Body of pancreas (tissue), 4 donors: ENCODE measurements around the gene TSPAN14. TPM values are rescaled to one million over a fixed set of nuclear protein-coding genes. Genes with fewer than 3 reads are reported as not detected.

Experiments
- ATAC-seq: fragments of 150-250 bp; one replicate; pipeline ENCODE4 v1.9.1; 2016
- DNase-seq, 4 donors: peaks; one replicate each; pipeline ENCODE4 v3.0.0-alpha.2; 2019
- H3K27ac ChIP-seq, 4 donors: fragments of 200-600 bp; sonication (generic); 1 replicate in 3 of 4; 2 replicates in 1 of 4; pipeline versions ENCODE4 v1.5.1 to v1.6.1; 2016 to 2019; ENCODE audit warnings: mild to moderate bottlenecking in 1 of 4, mixed read lengths in 1 of 4, moderate library complexity in 1 of 4
- H3K27me3 ChIP-seq, 2 donors: fragments of 200-600 bp; sonication (generic); one replicate each; pipeline ENCODE4 v1.6.0; 2016; ENCODE audit warnings: mild to moderate bottlenecking in 1 of 2
- H3K36me3 ChIP-seq, 2 donors: fragments of 200-600 bp; sonication (generic); replicated peaks in 1 of 2; 2 replicates each; pipeline ENCODE4 v1.5.1; 2016; ENCODE audit warnings: low read depth in 2 of 2; ENCODE audit not compliant: insufficient read depth in 1 of 2
- H3K4me1 ChIP-seq: fragments of 200-600 bp; sonication (generic); one replicate; pipeline ENCODE4 v1.6.0; 2016
- H3K4me3 ChIP-seq, 2 donors: fragments of 200-600 bp; sonication (generic); 1 replicate in 1 of 2; 2 replicates in 1 of 2; pipeline ENCODE4 v1.5.1; 2016 to 2019
- H3K9me3 ChIP-seq, 3 donors: fragments of 200-600 bp; sonication (generic); 1 replicate in 2 of 3; 2 replicates in 1 of 3; pipeline ENCODE4 v1.5.1; 2016
- POLR2A ChIP-seq, 3 donors: fragments of 450-650 bp; IDR thresholded peaks; one replicate each; pipeline ENCODE4 v1.6.1; 2016; ENCODE audit warnings: antibody characterized with exemption in 3 of 3, mild to moderate bottlenecking in 2 of 3
- WGBS, 2 donors: methylation state at CpG; one replicate each; pipeline ENCODE4 v1.1.5; 2017; 5-methylcytosine and 5-hydroxymethylcytosine counted together
- intact Hi-C: fragments of 100-400 bp; cut with DNase I; formaldehyde crosslinking; loops from one replicate; pipeline ENCODE4 v1.15.1; 2023
- total RNA-seq, 2 donors: library from RNA; depleted of rRNA; stranded (reverse); fragments of >200 nt; gene quantifications; one replicate each; pipeline ENCODE4 v1.1.0, GENCODE V29; 2016
- TF ChIP-seq, protein P1 (sequence below), 7 experiments: fragments of 450-650 bp in 4 of 7; fragments of 200-600 bp in 3 of 7; sonication (generic) in 3 of 7; IDR thresholded peaks; one replicate each; pipeline ENCODE4 v1.5.1; 2016 to 2019; ENCODE audit warnings: antibody characterized with exemption in 7 of 7

Gene TSPAN14
- total RNA-seq, 2 donors from 2014 or later = 22.3 to 63.0 TPM

GRCh38 chr10:80442879-80443278, 11.2 kb upstream of the TSPAN14 start:
- WGBS, 2 donors = 73 to 81% methylated on average over 3 of the region's 3 CpGs
- intact Hi-C loops = no loop called here
- no peaks in the 10 kb centered on the region for H3K9me3 ChIP-seq
- H3K4me1 ChIP-seq = no peaks in the 10 kb centered on the region
- H3K27ac ChIP-seq = no peak overlapping the region
- H3K27me3 ChIP-seq = no peaks in the 10 kb centered on the region
- H3K36me3 ChIP-seq = no peaks in the 10 kb centered on the region
- H3K4me3 ChIP-seq = no peak overlapping the region
- TF ChIP-seq, protein P1, sequence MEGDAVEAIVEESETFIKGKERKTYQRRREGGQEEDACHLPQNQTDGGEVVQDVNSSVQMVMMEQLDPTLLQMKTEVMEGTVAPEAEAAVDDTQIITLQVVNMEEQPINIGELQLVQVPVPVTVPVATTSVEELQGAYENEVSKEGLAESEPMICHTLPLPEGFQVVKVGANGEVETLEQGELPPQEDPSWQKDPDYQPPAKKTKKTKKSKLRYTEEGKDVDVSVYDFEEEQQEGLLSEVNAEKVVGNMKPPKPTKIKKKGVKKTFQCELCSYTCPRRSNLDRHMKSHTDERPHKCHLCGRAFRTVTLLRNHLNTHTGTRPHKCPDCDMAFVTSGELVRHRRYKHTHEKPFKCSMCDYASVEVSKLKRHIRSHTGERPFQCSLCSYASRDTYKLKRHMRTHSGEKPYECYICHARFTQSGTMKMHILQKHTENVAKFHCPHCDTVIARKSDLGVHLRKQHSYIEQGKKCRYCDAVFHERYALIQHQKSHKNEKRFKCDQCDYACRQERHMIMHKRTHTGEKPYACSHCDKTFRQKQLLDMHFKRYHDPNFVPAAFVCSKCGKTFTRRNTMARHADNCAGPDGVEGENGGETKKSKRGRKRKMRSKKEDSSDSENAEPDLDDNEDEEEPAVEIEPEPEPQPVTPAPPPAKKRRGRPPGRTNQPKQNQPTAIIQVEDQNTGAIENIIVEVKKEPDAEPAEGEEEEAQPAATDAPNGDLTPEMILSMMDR (IDR thresholded peaks at IDR 0.05) = no peak
- TF ChIP-seq POLR2A (IDR thresholded peaks at IDR 0.05) = no peak
- DNase-seq = no peak
- ATAC-seq = no peak

DNA sequence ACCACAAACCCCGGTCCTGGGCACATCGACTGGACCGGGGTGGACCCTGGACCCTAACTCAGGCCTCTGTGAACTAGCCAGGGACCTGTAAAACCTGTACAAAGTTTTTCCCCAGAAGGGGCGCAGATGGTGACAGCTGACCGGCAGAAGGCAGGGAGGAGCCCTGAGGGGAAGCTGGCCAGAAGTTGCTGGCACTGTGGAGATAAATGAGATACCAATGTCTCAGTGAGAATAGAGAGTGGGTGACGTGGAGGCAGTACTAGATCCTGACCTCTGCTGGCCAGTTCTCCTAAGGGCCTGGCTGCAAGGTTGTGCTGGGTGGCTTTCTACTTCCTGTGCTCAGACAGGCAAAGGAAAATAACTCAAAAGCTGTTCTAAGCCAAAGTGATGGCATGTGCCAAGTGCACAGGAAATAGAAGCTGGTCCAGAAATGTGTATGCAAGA, 10.6 kb upstream of the TSPAN14 start:
- Histone ChIP-seq H3K27ac (no peak overlapping the region), H3K4me1 (no peaks in the 10 kb centered on the region), H3K9me3 (no peaks in the 10 kb centered on the region), H3K4me3 (no peak overlapping the region), H3K36me3 (no peaks in the 10 kb centered on the region), H3K27me3 (no peaks in the 10 kb centered on the region)
- intact Hi-C loops = no loop called here
- ATAC-seq (peak; percentile 48), DNase-seq (peak in 2 of 4 donors; percentile 17 to 60)
- TF ChIP-seq, protein P1 (IDR thresholded peaks at IDR 0.05) = peak in 5 of 7 experiments; percentile 8 to 48 (median 24)
- TF ChIP-seq POLR2A (IDR thresholded peaks at IDR 0.05) = no peak
- 28 to 45% methylated on average over 3 to 6 of the region's 6 CpGs for WGBS, 2 donors

DNA sequence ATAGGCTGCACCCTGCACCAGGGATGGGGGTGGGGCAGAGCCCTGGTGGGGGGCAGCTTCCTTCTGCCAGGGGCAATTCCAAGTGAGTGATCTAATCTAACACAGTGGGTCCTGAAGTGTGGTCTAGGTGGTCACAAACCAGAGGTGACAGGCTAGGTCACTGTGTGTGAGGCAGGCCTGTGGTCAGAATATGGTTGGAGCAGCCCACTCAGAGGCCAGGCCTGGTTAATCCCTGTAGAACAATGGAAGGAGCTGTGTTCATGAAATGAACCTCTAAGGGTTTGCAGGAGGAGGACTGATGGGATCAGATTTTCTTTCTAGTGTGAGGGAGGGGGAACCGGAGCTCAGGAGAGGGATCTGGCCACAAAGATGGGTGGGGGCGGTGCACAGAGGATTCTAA, 10.0 kb upstream of the TSPAN14 start:
- no peaks in the 10 kb centered on the region for H3K36me3 ChIP-seq
- no peak for ATAC-seq

GRCh38 chr10:80444646-80445319, 9.3 kb upstream of the TSPAN14 start:
- no peaks in the 10 kb centered on the region for H3K36me3 ChIP-seq
- 16 to 20% methylated on average over 11 of the region's 11 CpGs for WGBS, 2 donors
- H3K27ac ChIP-seq = no peak overlapping the region
- intact Hi-C loops = no loop called here
- no peaks in the 10 kb centered on the region for H3K9me3 ChIP-seq
- H3K27me3 ChIP-seq = no peaks in the 10 kb centered on the region
- ATAC-seq (peak; percentile 96), DNase-seq (peak; percentile 68 to 74 (median 71))
- TF ChIP-seq POLR2A (IDR thresholded peaks at IDR 0.05) = no peak
- TF ChIP-seq, protein P1 (IDR thresholded peaks at IDR 0.05) = peak; percentile 53 to 98 (median 82)
- no peaks in the 10 kb centered on the region for H3K4me1 ChIP-seq
- H3K4me3 ChIP-seq = no peak overlapping the region

More for the DNA sequence above, 10.0 kb upstream of the TSPAN14 start:
- H3K27ac ChIP-seq = no peak overlapping the region
- H3K9me3 ChIP-seq = no peaks in the 10 kb centered on the region
- no peaks in the 10 kb centered on the region for H3K27me3 ChIP-seq
- TF ChIP-seq POLR2A (IDR thresholded peaks at IDR 0.05) = no peak
- TF ChIP-seq, protein P1 (IDR thresholded peaks at IDR 0.05) = no peak
- 66 to 67% methylated on average over 2 of the region's 2 CpGs for WGBS, 2 donors
- intact Hi-C loops = no loop called here
- no peak overlapping the region for H3K4me3 ChIP-seq
- no peaks in the 10 kb centered on the region for H3K4me1 ChIP-seq
- DNase-seq = no peak
